Measurements from ENCODE around the gene RALGPS1.

RALGPS1 gene

GRCh38 chr9:127178686-127179632, 264.4 kb downstream of the RALGPS1 start:
- DNase-seq = no peak

DNA sequence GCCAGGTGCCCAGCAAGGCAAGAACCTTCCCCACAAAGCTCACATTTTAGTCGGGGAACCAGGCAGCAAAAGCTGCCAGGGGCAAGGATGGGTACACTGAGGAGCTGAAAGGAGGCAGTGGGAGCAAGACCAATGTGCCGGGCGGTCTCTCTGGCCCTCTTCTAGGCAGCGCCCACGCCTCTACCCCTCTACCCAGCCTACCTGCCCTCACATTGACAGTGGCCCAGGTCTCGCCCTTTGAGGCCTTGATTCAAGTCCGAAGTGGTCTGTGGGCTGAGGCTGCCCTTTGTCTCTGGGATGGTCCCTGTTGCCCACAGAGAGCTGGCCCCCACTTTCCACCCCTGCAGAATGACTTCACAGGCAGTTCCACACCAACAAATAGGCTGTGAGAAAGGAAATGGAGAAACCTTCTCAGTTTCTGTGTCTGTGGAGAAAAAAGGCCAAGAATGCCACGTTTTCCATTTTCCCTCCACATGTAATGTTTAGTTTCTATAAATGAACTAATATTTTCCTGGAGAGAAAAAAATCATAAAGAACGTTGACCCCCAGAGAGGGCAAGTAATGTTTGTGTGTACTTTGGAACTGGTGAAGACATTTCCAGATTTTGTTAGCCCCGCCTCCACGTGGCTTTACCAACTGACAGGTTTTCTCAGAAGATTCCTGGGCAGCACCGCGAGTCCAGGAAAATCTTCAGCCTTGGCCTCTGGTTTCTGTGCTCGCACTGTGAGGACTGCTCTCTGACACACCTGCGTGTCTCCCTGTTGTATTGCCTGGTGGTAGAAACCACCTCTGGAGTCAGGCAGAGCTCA, 265.3 kb downstream of the RALGPS1 start:
- DNase-seq = no peak

GRCh38 chr9:127180457-127181314, 266.1 kb downstream of the RALGPS1 start:
- DNase-seq = no peak

GRCh38 chr9:127181315-127181580, 266.7 kb downstream of the RALGPS1 start:
- DNase-seq = no peak

DNA sequence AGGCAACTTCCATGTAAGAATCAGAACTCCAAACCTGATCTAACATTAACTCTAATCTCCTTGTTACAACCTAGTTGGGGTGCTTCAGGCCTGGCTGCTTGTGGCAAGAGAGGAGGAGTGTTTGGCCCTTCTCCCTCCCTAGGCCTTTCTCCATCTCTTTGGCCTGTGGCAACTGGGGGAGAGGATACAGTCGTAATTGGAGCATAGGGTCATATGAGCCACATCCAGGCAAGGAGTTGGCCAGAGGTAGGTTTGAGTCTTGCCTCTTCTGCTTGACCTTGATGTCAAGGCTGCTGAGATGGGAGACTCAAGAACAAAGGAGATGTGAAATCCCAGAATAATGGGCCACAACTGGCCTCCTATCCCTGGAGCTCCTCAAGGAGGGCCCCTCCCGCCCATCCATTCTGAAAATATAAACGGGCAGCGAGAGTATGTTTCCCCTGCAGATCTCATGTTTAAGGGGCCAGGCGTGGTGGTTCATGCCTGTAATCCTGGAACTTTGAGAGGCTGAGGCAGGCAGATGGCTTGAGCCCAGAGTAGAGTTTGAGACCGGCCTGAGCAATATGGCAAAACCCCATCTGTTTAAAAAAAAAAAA, 267.1 kb downstream of the RALGPS1 start:
- no peak for DNase-seq

- DNase-seq = no peak
Measured at GRCh38 chr9:127182901-127183746, 268.5 kb downstream of the RALGPS1 start.

DNA sequence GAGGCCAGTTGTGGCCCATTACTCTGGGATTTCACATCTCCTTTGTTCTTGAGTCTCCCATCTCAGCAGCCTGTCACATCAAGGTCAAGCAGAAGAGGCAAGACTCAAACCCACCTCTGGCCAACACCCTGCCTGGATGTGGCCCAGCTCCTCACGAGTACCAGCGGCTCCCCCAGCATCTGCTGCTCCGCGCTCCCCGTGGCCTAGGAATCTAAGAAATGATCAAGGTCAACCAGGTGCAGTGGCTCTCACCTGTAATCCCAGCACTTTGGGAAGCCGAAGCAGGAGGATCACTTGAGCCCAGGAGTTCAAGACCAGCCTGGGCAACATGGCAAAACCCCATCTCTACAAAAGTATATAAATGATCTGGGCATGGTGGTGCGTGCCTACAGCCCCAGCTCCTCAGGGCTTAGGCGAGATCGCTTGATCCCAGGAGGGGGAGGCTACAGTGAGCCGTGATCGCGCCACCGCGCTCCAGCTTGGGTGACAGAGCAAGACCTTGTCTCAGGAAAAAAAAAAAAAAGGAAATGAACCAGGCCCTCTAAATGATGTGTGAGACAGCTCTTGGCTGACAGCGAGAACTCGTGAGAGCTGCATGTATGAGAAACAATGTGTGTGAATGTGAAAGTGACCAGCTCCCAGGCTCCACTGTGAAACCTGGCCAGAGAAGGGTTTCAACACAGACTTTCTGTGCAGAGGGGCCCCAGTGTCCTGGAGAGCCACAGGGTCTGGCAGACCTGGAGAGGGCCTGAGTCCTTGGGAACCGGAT, 269.4 kb downstream of the RALGPS1 start:
- DNase-seq = no peak

- DNase-seq = no peak
Measured at GRCh38 chr9:127184641-127185040, 270.1 kb downstream of the RALGPS1 start.

- DNase-seq = no peak
Measured at GRCh38 chr9:127185181-127185580, 270.6 kb downstream of the RALGPS1 start.

- no peak for DNase-seq
Measured at GRCh38 chr9:127185931-127186781, 271.6 kb downstream of the RALGPS1 start.

GRCh38 chr9:127186806-127187205, 272.2 kb downstream of the RALGPS1 start:
- no peak for DNase-seq

DNA sequence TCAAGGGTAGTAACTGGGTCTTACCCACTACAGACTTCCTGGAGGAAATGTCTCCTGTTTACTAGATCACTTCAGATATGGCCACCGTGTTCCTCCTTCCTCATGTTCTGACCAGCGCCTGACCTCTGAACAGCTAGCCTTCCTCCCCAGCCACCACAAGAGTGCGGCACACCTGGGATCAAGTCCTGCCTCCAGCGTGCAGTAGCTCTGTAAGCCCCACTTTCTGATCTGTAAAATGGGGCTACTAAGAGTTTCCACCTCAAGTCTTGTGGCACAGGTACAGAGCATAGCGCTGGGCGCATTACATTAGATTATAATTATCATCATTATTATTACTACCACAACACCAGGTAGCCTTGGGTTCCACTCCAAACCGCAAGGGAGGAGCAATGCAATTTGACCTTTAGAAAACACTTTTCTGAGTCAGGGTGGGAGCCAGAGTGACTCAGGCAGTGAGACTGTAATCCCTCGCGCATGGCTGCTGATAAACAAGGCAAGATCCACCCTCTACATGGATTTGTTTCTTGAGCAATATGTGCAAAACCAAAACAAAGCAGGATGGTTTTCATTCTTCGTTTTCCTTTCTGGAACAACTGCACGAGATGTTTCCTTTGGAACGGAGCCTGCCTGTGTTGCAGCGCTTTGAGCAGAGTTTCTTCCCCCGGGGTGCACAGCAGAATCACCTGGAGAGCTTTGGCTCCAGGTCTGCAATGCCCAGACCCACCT, 272.8 kb downstream of the RALGPS1 start:
- no peak for DNase-seq

- no peak for DNase-seq
Measured at GRCh38 chr9:127188396-127188795, 273.8 kb downstream of the RALGPS1 start.

GRCh38 chr9:127189628-127190027, 275.0 kb downstream of the RALGPS1 start:
- no peak for DNase-seq

DNA sequence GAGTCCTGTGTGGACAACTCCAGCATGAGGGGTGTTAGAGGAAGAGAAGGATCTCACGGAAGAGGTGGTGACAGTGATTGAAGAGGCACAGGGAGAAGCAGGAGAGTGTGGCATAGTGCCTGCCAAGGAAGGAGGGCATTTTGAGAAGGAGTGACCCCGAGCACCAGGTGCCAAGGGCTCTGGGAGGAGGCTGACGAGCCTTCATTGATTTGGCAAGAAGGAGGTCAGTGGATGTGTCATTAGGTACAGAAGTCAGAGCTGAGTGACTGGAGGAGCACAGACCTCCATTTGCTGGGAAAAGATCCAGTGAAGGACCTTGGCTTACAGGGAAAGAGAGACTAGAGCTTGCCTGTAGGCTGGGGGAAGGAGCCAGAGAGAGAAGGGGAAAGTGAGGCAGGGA, 278.2 kb downstream of the RALGPS1 start:
- no peak for DNase-seq

DNA sequence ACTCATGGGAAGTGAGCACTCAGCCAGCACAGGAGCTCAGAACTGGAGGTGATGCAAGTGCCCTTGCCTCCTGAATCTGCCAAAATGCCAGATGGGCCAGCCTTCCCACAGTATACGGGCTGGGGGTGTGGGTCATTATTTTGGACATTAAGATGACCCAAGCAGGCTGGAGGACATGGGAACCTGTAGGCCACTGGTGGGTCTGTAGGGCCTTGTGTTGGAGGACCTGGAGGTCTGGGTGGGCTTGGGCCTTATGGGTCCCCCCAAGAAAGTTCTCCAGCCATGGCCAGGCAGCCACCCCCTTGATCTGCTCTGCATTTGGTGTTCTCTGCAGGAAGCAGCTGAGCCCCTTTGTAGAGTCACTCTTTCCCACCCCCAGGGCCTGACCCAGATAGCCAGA, 278.9 kb downstream of the RALGPS1 start:
- no peak for DNase-seq

GRCh38 chr9:127194881-127195713, 280.5 kb downstream of the RALGPS1 start:
- no peak for DNase-seq
